BJ (cell line): ENCODE results near the gene CPO. TPM values are rescaled to one million over a fixed set of nuclear protein-coding genes. Genes with fewer than 3 reads are reported as not detected.

Experiments
- polyA plus RNA-seq: library from polyadenylated mRNA; depleted of rRNA; stranded (reverse); fragments of >200 nt; gene quantifications from 2 replicates; pipeline ENCODE4 v1.2.3, GENCODE V29; 2011; rRNA removed

CPO gene
- polyA plus RNA-seq, 1 experiment: not detected

Other genes starting within 250 kb of the CPO start
- gene DYTN, start 221.1 kb upstream of the CPO start, polyA plus RNA-seq: not detected in 2 replicates
- 0.39 and 0.76 TPM in 2 replicates for gene MDH1B, start 174.2 kb upstream of the CPO start, polyA plus RNA-seq
- 23.1 and 28.7 TPM in 2 replicates for gene FASTKD2, start 173.9 kb upstream of the CPO start, polyA plus RNA-seq
- gene KLF7, start 226.4 kb downstream of the CPO start, polyA plus RNA-seq: 30.2 and 41.9 TPM in 2 replicates